NCI-H1694 (cell line): ENCODE measurements around the gene SMARCC2.
"Not testable (repeated sequence)": the region's sequence is repeated elsewhere in the genome, so short reads cannot be mapped to it uniquely, and the experiment has no call there.

ENCODE experiments used
- DNase-seq: peaks from one replicate; lab custom pipeline; 2025; lab: John Stamatoyannopoulos, UW

SMARCC2 gene

DNA sequence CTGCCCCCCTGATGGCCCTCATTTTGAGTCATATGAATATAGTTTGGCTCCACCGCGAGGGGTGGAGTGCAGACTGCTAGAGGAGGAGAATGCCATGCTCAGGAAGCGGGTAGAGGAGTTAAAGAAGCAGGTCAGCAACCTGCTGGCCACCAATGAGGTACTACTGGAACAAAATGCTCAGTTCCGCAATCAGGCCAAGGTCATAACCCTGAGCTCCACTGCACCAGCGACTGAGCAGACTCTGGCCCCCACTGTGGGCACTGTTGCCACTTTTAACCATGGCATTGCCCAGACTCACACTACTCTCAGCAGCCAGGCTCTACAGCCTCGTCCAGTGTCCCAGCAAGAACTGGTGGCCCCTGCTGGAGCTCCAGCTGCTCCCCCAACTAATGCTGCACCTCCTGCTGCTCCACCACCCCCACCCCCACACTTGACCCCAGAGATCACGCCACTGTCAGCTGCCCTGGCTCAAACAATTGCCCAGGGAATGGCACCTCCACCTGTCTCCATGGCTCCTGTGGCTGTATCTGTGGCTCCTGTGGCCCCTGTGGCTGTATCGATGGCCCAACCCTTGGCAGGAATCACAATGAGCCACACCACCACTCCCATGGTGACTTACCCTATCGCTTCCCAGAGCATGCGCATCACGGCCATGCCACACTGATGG is 67.9 kb downstream of the SMARCC2 start:
- DNase-seq: no peak

DNA sequence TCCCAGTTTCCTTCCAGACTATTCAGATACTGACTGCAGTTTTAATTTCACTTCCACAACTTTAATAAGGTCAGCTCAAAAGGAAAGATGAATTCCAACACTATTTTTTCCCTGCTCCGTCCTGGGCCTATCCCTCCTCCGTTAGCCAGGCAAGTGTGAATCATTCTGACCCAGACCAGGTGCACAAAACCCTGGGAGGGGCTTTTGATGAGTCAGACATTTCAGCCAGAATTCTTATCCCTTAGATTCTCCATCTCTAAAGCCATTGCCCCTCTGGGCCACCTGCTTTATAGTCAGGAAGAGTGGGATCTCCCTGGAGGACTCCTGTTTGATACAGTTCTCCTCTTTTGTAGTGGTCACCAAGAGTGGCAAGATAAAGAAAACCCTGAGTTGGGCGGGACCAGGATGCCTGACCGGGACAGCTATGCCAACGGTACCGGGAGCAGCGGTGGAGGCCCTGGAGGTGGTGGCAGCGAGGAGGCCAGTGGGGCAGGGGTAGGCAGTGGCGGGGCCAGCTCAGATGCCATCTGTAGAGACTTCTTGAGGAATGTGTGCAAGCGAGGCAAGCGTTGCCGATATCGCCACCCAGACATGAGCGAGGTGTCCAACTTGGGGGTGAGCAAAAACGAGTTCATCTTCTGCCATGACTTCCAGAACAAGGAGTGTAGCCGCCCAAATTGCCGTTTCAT is 69.0 kb downstream of the SMARCC2 start:
- DNase-seq: no peak

DNA sequence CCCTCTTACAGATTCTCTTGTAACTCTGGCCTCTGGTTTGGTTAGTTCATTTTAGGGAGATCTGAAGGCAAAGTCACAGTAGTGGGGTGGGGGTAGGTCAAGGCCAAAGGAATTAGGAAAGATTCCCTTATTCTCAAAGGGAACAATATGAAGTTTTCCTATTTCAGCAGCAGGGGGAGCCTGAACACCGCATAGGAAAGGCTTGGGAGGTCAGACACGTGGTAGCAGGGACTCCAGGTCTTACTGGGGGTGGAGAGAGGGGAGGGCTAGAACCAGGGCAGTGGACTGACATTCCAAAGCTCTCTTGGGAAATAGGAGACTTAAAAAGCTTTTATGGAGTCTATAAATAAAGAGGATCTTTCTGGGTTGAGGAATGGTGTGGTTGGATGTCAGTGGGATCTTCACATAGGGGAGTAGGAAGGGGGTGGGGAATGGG is 69.9 kb downstream of the SMARCC2 start:
- peak; percentile 79 for DNase-seq

DNA sequence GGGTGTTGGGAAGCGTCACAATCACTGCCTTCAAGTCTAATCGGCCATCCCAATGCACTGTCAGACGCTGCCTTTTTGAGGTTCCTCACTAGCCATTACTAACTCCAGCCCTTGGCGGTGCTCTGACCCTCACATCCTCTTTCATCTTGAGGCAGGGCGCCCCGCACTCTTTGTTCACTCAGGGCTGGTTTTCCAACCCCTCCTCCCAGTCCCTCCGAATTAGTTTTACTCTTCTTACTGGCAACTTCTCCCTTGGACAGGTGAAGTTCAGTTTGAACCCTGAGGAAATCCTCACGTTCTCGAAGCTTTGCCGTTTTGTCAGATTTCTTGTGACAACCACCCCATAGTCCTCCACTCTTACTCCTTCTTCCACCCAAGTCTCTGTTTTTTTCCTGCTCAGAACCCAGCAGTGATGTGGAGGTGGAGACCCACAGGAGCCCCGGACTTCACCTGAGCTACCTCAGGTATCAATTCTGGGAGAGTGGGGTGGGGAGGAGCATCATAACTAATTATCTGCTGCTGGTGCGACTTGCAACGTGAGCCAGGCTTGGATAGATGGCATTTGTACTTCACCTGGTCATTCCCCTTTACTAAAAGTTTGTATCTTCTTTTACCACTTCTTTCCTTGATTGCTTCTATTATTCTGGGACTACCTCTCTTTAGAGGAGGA is 70.5 kb downstream of the SMARCC2 start:
- no peak for DNase-seq

DNA sequence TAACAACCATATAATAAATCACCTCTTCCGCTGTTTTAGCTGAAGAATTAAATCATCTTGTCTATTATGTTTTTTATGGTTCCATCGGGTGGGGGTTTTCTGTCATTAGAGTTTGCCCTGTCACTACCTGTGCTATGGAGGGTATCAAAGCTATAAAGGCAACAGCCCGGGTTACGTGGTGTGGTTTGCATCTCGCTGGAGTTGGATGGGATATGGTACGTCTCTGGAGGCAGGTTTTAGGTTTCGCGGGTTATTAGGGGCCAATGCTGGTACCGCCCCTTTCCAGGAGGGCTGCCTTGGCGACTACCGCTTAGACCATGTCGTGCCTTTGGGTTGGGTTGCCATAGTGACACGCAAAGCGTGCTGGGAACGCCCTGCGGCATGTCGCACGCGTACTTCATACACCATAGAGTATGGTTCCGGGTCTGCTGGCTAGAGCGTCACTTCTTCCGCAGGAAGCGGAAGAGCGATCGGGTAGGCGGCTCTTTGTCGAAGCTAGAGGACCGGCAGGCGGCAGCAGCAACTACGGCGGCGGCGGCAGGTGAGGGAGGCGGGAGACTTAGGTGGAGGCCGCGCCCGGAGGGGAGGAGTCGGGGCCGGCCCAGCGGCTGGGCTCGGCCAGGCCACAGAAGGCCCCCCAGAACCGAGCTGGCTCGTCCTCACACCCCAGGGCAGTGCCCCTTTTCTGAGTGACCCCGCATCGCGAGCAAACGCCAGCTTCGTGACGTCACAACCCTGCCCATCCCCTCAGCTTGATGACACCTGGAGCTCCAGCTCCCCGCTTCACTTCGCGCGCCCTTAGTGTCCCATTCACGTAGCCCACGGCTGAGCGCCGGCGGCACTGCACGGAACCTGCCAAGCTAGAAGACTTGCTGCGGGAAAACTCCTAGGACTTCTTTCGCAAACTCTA is 71.2 kb downstream of the SMARCC2 start, which contains the start of gene ZC3H10:
Gene ZC3H10 (plus strand): TSS at position 489 of the 910 bp plus-strand sequence. CDS start 2,297 bp downstream, outside the sequence.
- peak; percentile 96 for DNase-seq

DNA sequence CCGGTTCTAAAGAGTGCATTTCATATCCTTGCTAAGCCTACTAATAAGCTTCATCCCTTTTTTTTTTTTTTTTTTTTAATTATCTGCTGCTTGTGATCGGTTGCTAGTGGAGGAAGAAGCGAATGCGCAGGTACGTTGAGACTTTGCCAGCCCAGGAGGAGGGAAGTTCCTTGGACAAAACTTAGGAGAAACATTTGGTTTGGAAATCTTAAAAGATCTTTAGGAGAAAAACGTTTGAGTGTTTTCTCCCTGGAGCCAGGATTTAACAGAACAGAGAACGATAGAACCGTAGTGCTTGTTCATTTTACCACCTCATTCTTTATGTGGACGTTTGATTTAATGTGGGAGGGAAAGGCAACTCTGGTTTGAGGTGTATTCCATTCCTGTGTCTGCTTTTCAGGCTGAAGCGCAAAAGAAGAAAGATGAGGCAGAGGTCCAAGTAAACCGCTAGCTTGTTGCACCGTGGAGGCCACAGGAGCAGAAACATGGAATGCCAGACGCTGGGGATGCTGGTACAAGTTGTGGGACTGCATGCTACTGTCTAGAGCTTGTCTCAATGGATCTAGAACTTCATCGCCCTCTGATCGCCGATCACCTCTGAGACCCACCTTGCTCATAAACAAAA is 72.1 kb downstream of the SMARCC2 start:
- DNase-seq: not testable (repeated sequence)

DNA sequence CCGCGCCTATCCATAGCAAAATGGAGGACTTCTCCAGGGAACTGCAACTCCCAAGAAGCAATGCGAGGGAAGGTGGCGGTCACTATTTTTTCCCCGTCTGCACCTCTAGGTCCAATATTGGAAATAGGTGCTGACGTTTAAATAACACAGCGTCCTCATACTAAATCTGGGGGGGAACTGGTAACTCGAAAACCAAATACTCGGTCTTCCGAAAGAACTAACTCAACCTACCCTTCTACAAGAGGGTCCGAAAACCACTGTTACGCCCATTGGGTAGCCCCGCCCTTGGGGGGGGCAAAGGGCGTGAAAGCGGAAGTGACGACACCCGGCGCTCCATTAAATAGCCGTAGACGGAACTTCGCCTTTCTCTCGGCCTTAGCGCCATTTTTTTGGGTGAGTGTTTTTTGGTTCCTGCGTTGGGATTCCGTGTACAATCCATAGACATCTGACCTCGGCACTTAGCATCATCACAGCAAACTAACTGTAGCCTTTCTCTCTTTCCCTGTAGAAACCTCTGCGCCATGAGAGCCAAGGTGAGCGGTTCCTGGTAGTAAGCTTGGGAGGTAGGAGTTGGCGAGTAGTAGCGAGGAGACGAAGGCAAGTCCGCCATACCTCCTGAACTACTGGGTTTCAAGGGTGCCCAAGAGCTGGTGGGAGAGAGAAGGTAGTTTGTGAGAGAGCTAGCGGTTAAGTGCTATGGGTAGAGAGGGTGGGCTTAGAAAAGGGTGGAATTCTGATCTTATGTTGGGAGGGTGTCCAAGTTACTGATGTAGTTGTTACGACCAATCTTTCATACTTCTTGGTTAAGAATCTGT is 72.8 kb downstream of the SMARCC2 start, which contains the start of gene RPL41:
Gene RPL41 (plus strand): TSS at position 367 of the 815 bp plus-strand sequence.
- DNase-seq: peak; percentile 94

DNA sequence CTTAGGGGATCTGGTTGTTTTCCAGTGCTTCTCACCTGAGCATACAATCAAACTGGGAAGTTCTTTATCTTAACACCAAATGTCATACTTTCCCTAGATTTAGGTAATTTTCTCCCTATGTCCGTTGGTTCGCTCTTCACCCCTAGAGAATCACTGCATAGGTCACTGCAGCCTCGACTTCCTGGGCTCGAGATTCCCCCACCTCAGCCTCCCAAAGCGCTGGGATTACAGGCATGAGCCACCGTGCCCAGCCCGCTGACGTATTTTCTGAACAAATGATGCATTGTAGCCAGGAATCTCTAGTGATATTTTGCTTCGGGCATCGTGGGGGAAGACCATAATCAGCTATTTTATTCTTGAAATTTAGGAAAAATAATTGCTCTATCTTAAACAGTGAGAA is 74.0 kb downstream of the SMARCC2 start:
- DNase-seq: no peak

DNA sequence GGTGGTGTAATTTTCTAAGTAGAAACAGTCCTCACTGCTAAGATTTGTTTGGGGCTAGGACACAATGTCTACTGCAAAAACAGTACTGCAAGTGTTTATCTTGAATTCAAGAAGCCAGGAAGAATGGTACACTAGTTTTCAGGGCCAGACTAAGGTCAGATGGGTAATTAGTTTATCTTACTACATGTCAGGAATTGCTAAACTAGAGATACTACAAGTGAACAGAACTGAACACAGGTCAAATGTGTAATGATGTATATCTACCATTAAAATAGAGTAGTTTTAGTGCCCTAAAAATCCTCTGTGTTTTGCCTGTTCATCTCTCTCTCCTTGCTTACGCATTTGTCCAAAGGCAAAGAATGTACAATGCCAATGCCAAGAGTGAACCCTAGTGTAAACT is 75.2 kb downstream of the SMARCC2 start:
- DNase-seq: no peak
